ENCODE measurements around the gene CASQ2.

CASQ2 gene

GRCh38 chr1:115753361-115753760 is 15.2 kb downstream of the CASQ2 start:
- no peak for DNase-seq (ENCODE audit: extremely low read depth, low read depth)
- no peak for TF ChIP-seq CTCF (IDR thresholded peaks at IDR 0.05; ENCODE audit: low read depth, low read length)

GRCh38 chr1:115748401-115749150 is 19.9 kb downstream of the CASQ2 start:
- DNase-seq (ENCODE audit: extremely low read depth, low read depth), result no peak
- TF ChIP-seq CTCF (IDR thresholded peaks at IDR 0.05; ENCODE audit: low read depth, low read length), result no peak

GRCh38 chr1:115746021-115746690 is 22.4 kb downstream of the CASQ2 start:
- DNase-seq (ENCODE audit: extremely low read depth, low read depth), result no peak
- TF ChIP-seq CTCF (IDR thresholded peaks at IDR 0.05; ENCODE audit: low read depth, low read length), result no peak

- DNase-seq (ENCODE audit: extremely low read depth, low read depth), result no peak
- TF ChIP-seq CTCF (IDR thresholded peaks at IDR 0.05; ENCODE audit: low read depth, low read length), result no peak
Observed at GRCh38 chr1:115744646-115745275, 23.8 kb downstream of the CASQ2 start.

- no peak for TF ChIP-seq CTCF (IDR thresholded peaks at IDR 0.05; ENCODE audit: low read depth, low read length)
Observed at GRCh38 chr1:115740811-115741210, 27.7 kb downstream of the CASQ2 start.

GRCh38 chr1:115732316-115732715 is 36.2 kb downstream of the CASQ2 start:
- TF ChIP-seq CTCF (IDR thresholded peaks at IDR 0.05; ENCODE audit: low read depth, low read length), result no peak
- no peak for DNase-seq (ENCODE audit: extremely low read depth, low read depth)

More at GRCh38 chr1:115740811-115741210, 27.7 kb downstream of the CASQ2 start:
- DNase-seq (ENCODE audit: extremely low read depth, low read depth), result no peak

- no peak for DNase-seq (ENCODE audit: extremely low read depth, low read depth)
- no peak for TF ChIP-seq CTCF (IDR thresholded peaks at IDR 0.05; ENCODE audit: low read depth, low read length)
Observed at GRCh38 chr1:115729756-115730155, 38.8 kb downstream of the CASQ2 start.
